Endothelial cell (in vitro differentiated cells): ENCODE measurements around the gene COL24A1. TPM values are rescaled to one million over a fixed set of nuclear protein-coding genes. Genes with fewer than 3 reads are reported as not detected.

Experiments used
- DNase-seq: peaks from one replicate; pipeline ENCODE4 v3.0.0; 2021; ENCODE audit warnings: low spot score
- H3K27ac Mint-ChIP-seq: one replicate; pipeline ENCODE4 v1.8.0; 2021; ENCODE audit warnings: mixed read lengths, inconsistent platforms; ENCODE audit not compliant: unreplicated experiment
- H3K27me3 Mint-ChIP-seq: one replicate; pipeline ENCODE4 v1.8.0; 2021; ENCODE audit warnings: mild to moderate bottlenecking, moderate library complexity, mixed read lengths, inconsistent platforms; ENCODE audit not compliant: unreplicated experiment
- H3K36me3 Mint-ChIP-seq: one replicate; pipeline ENCODE4 v1.8.0; 2021; ENCODE audit warnings: mild to moderate bottlenecking, low read depth, mixed read lengths, inconsistent platforms; ENCODE audit not compliant: unreplicated experiment
- H3K4me1 Mint-ChIP-seq: one replicate; pipeline ENCODE4 v1.8.0; 2021; ENCODE audit warnings: mild to moderate bottlenecking, mixed read lengths, inconsistent platforms; ENCODE audit not compliant: unreplicated experiment
- H3K4me3 Mint-ChIP-seq: one replicate; pipeline ENCODE4 v1.8.0; 2021; ENCODE audit warnings: mild to moderate bottlenecking, mixed read lengths, inconsistent platforms; ENCODE audit not compliant: unreplicated experiment
- H3K9me3 Mint-ChIP-seq: one replicate; pipeline ENCODE4 v1.8.0; 2021; ENCODE audit warnings: mixed read lengths, inconsistent platforms; ENCODE audit not compliant: unreplicated experiment
- total RNA-seq: library from RNA; stranded (reverse); fragmentation: NEBNext Ultra II Directional; extraction: Animal tissue kit (Norgen Biotek cat#: 25700); gene quantifications from one replicate; pipeline ENCODE4 v1.2.1, GENCODE V29; 2021; ENCODE audit not compliant: unreplicated experiment
- TF ChIP-seq, protein P1 (sequence below): fragments of 200-600 bp; sonication (generic); IDR thresholded peaks from one replicate; pipeline ENCODE4 v1.5.0; 2021; ENCODE audit warnings: antibody characterized with exemption; ENCODE audit not compliant: unreplicated experiment

The COL24A1 gene
- total RNA-seq, 1 donor from 2014 or later: 0.74 TPM

DNA sequence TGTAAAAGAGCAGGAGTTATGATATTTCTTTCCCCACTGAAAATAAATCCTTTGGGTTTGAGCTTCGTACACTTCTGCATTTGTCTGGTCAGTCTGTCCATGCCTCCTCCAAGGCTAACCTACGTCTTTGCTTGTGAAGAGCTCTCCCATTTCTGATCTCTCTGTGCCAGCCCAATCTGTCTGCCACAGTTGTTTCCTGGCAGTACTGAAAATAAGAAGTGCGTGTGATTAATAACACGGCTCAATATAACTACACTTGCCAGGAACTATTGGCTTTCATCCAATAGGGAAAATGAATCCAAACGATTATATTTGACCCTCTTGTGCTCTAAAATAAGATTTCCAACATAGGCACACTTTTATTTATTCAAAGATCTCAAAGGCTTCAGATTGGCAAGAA is 19.2 kb upstream of the COL24A1 start:
- Mint-ChIP-seq H3K27ac (no peak overlapping the region), H3K4me1 (no peaks in the 10 kb centered on the region), H3K4me3 (no peak overlapping the region), H3K9me3 (no peaks in the 10 kb centered on the region), H3K27me3 (no peaks in the 10 kb centered on the region), H3K36me3 (no peaks in the 10 kb centered on the region)
- TF ChIP-seq, protein P1, sequence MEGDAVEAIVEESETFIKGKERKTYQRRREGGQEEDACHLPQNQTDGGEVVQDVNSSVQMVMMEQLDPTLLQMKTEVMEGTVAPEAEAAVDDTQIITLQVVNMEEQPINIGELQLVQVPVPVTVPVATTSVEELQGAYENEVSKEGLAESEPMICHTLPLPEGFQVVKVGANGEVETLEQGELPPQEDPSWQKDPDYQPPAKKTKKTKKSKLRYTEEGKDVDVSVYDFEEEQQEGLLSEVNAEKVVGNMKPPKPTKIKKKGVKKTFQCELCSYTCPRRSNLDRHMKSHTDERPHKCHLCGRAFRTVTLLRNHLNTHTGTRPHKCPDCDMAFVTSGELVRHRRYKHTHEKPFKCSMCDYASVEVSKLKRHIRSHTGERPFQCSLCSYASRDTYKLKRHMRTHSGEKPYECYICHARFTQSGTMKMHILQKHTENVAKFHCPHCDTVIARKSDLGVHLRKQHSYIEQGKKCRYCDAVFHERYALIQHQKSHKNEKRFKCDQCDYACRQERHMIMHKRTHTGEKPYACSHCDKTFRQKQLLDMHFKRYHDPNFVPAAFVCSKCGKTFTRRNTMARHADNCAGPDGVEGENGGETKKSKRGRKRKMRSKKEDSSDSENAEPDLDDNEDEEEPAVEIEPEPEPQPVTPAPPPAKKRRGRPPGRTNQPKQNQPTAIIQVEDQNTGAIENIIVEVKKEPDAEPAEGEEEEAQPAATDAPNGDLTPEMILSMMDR: no peak
- no peak for DNase-seq

DNA sequence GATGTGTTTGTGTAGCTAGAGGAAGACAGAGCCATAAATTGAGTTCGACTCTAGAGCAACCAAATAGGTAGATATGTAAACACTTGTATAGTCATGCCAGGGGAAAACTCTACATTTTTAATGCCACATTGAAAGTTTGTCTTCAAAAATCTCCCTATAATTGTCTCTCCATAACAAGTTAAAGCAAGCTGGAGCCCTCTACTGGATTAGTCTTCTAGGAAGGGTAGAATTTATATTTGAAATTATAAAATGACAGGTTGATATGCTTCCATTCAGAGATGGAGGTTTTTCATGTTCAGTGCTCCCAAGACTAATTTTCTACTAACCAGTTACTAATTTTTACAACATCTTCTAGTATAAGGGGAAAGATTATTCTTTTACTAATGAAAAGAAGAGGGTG is 13.1 kb upstream of the COL24A1 start:
- H3K9me3 Mint-ChIP-seq: no peaks in the 10 kb centered on the region
- no peak for DNase-seq
- H3K36me3 Mint-ChIP-seq: no peaks in the 10 kb centered on the region
- H3K4me3 Mint-ChIP-seq: no peak overlapping the region
- H3K27me3 Mint-ChIP-seq: no peaks in the 10 kb centered on the region
- no peak overlapping the region for H3K27ac Mint-ChIP-seq
- TF ChIP-seq, protein P1: no peak
- H3K4me1 Mint-ChIP-seq: no peaks in the 10 kb centered on the region

DNA sequence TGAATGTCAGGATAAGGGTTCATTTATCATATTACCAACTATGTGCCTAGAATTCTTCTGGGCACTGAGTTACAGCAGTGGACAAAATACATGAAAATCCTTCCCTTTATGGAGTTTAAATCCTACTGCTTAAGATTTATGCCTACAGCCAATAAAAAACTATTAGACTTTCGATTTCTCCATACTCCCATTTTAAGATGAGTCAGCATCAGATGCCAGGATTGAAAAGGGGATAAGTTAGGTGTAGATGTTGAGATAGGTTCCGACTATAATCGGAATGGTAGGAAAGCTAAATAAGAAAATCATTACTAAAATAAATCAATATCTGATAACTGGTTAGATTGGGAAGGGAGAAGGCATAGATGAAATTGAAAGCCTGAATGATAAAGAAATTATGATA is 3.2 kb upstream of the COL24A1 start:
- Mint-ChIP-seq H3K4me3 (no peak overlapping the region), H3K27ac (no peak overlapping the region), H3K9me3 (no peaks in the 10 kb centered on the region), H3K4me1 (peaks cover 9% of the 10 kb centered on the region), H3K36me3 (peaks cover 6% of the 10 kb centered on the region), H3K27me3 (peaks cover 9% of the 10 kb centered on the region)
- no peak for DNase-seq
- TF ChIP-seq, protein P1: no peak

DNA sequence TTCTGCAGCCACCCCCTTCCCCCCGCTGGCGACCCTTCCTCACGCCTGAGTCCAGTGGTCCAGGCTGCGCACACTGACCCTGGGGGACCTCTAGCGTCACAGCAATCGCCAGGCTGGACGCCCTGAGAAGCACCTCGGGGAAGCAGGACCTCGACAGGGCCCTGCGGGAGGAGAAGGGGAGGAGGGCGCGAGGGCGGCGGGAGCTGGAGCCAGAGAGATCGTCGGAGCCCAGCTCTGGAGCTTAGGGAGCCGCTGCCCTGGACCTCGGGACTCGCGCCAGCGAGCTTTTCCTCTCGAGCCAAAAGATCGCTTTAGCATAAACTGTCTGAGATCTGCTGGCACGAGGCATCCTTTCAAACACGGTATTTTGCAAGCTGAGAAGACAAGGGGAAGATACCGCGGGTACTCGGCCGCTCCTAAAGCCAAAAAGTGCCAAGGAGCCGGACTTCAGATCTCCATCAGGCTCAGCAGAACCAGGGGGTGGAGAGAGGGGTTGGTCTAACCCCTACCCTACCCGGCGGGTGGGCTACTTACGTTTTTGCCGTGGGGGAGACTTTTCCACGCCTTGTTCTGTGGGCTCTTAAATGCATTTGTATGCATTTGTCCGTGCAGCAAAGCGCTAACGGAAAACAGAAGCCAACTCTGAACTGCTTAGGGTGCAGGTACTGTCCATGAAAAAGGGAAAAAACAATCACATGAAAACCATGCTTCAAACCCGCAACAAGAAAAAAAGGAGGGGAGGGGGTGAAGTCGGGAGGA is 586 bp downstream of the COL24A1 start:
- no peak overlapping the region for H3K27ac Mint-ChIP-seq
- H3K9me3 Mint-ChIP-seq: no peaks in the 10 kb centered on the region
- H3K27me3 Mint-ChIP-seq: peaks cover 11% of the 10 kb centered on the region

More for the DNA sequence above, 586 bp downstream of the COL24A1 start:
- H3K4me3 Mint-ChIP-seq: peak overlapping the region; percentile 81
- TF ChIP-seq, protein P1: no peak
- peaks cover 6% of the 10 kb centered on the region for H3K36me3 Mint-ChIP-seq
- peak; percentile 30 for DNase-seq
- H3K4me1 Mint-ChIP-seq: peaks cover 9% of the 10 kb centered on the region
